ENCODE measurements around the gene CKM. TPM values are rescaled to one million over a fixed set of nuclear protein-coding genes. Genes with fewer than 3 reads are reported as not detected.

The CKM gene
- total and polyA plus RNA-seq, 2 experiments from 2014 or later = 1.0 to 1.3 TPM

GRCh38 chr19:45262570-45262969 is 60.1 kb downstream of the CKM start:
- Histone ChIP-seq H3K4me3 (no peak overlapping the region), H3K79me2 (peaks cover 5% of the 10 kb centered on the region), H3K4me2 (no peak overlapping the region), H3K4me1 (ENCODE audit: insufficient read depth) (no peaks in the 10 kb centered on the region), H4K20me1 (ENCODE audit: insufficient read depth, poor library complexity, severe bottlenecking) (peaks cover 5% of the 10 kb centered on the region), H3K27me3 (no peaks in the 10 kb centered on the region), H3K36me3 (replicated peaks; ENCODE audit: insufficient read depth, low read depth) (no peaks in the 10 kb centered on the region), H3K9me3 (ENCODE audit: low read depth) (no peaks in the 10 kb centered on the region), H3K27ac (no peak overlapping the region), H2AFZ (no peak overlapping the region), H3K9me2 (replicated peaks; ENCODE audit: insufficient read depth) (no peaks in the 10 kb centered on the region)
- DNase-seq (ENCODE audit: low spot score) = no peak
- TF ChIP-seq, protein P1, sequence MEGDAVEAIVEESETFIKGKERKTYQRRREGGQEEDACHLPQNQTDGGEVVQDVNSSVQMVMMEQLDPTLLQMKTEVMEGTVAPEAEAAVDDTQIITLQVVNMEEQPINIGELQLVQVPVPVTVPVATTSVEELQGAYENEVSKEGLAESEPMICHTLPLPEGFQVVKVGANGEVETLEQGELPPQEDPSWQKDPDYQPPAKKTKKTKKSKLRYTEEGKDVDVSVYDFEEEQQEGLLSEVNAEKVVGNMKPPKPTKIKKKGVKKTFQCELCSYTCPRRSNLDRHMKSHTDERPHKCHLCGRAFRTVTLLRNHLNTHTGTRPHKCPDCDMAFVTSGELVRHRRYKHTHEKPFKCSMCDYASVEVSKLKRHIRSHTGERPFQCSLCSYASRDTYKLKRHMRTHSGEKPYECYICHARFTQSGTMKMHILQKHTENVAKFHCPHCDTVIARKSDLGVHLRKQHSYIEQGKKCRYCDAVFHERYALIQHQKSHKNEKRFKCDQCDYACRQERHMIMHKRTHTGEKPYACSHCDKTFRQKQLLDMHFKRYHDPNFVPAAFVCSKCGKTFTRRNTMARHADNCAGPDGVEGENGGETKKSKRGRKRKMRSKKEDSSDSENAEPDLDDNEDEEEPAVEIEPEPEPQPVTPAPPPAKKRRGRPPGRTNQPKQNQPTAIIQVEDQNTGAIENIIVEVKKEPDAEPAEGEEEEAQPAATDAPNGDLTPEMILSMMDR (IDR thresholded peaks at IDR 0.05; ENCODE audit: poor library complexity) = no peak
- TF ChIP-seq EZH2 (IDR thresholded peaks at IDR 0.05; ENCODE audit: borderline replicate concordance) = no peak
- TF ChIP-seq EZH2phosphoT487 (IDR thresholded peaks at IDR 0.05; ENCODE audit: low read depth, severe bottlenecking, unreplicated experiment) = no peak
- WGBS (ENCODE audit: low lambda C conversion rate, missing lambda C conversion rate) = 100% methylated on average over 6 of the region's 6 CpGs

DNA sequence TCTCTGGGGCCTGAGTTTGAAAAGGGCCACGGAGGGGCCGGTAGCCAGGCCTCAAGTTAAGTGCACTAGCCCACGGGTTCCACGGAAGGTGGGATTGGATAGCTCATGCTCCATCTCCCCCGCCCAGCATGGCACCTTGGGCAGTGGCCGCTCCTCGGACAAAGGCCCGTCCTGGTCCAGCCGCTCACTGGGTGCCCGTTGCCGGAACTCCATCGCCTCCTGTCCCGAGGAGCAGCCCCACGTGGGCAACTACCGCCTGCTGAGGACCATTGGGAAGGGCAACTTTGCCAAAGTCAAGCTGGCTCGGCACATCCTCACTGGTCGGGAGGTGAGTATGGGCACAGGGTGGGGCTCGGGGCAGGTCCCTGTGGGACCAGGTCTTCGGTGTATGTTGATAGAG is 63.8 kb downstream of the CKM start:
- Histone ChIP-seq H3K79me2 (peaks cover 36% of the 10 kb centered on the region), H3K9me2 (replicated peaks; ENCODE audit: insufficient read depth) (no peaks in the 10 kb centered on the region), H3K36me3 (replicated peaks; ENCODE audit: insufficient read depth, low read depth) (no peaks in the 10 kb centered on the region), H2AFZ (no peak overlapping the region), H4K20me1 (ENCODE audit: insufficient read depth, poor library complexity, severe bottlenecking) (peaks cover 22% of the 10 kb centered on the region), H3K4me1 (ENCODE audit: insufficient read depth) (no peaks in the 10 kb centered on the region), H3K27me3 (no peaks in the 10 kb centered on the region), H3K4me2 (no peak overlapping the region), H3K4me3 (no peak overlapping the region), H3K9me3 (ENCODE audit: low read depth) (no peaks in the 10 kb centered on the region), H3K27ac (no peak overlapping the region)
- DNase-seq (ENCODE audit: low spot score) = no peak
- WGBS (ENCODE audit: low lambda C conversion rate, missing lambda C conversion rate) = 97% methylated on average over 18 of the region's 19 CpGs
- TF ChIP-seq EZH2 (IDR thresholded peaks at IDR 0.05; ENCODE audit: borderline replicate concordance) = no peak

DNA sequence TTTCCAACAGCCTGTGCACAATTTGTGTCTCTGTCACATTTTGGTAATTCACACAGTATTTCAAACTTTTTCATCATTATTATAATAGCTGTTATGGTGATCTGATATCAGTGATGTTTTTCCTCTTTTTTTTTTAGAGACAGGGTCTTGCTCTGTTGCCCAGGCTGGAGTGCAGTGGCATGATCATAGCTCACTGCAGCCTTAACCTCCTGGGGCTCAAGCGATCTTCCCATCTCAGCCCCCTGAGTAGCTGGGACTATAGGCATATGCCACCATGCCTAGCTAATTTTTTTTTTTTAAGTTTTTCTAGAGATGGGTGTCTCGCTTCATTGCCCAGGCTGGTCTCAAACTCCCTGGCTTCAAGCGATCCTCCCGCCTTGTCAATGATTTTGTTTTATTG is 65.8 kb downstream of the CKM start:
- Histone ChIP-seq H2AFZ (no peak overlapping the region), H4K20me1 (ENCODE audit: insufficient read depth, poor library complexity, severe bottlenecking) (peaks cover 37% of the 10 kb centered on the region), H3K4me2 (no peak overlapping the region), H3K27me3 (no peaks in the 10 kb centered on the region), H3K79me2 (peaks cover 56% of the 10 kb centered on the region), H3K27ac (no peak overlapping the region), H3K4me3 (no peak overlapping the region), H3K4me1 (ENCODE audit: insufficient read depth) (peaks cover 4% of the 10 kb centered on the region), H3K36me3 (replicated peaks; ENCODE audit: insufficient read depth, low read depth) (no peaks in the 10 kb centered on the region), H3K9me2 (replicated peaks; ENCODE audit: insufficient read depth) (no peaks in the 10 kb centered on the region), H3K9me3 (ENCODE audit: low read depth) (no peaks in the 10 kb centered on the region)
- no peak for DNase-seq (ENCODE audit: low spot score)
- WGBS (ENCODE audit: low lambda C conversion rate, missing lambda C conversion rate) = 95% methylated on average over 4 of the region's 4 CpGs
- TF ChIP-seq, protein P1 (IDR thresholded peaks at IDR 0.05; ENCODE audit: poor library complexity) = no peak
- no peak for TF ChIP-seq EZH2 (IDR thresholded peaks at IDR 0.05; ENCODE audit: borderline replicate concordance)
- no peak for TF ChIP-seq EZH2phosphoT487 (IDR thresholded peaks at IDR 0.05; ENCODE audit: low read depth, severe bottlenecking, unreplicated experiment)

Other genes with a start within 250 kb of the CKM start
- 0.52 TPM in 1 of 2 replicates, not detected in the other for gene ZNF296, start 246.4 kb downstream of the CKM start, total RNA-seq
- gene ZNF296, start 246.4 kb downstream of the CKM start, polyA plus RNA-seq = 1.2 TPM in 1 of 2 replicates, not detected in the other
- 48.8 and 50.7 TPM in 2 replicates for gene GEMIN7, start 243.6 kb downstream of the CKM start, total RNA-seq
- 55.3 and 69.0 TPM in 2 replicates for gene GEMIN7, start 243.6 kb downstream of the CKM start, polyA plus RNA-seq
- 28.1 and 30.8 TPM in 2 replicates for gene PPP1R37, start 229.7 kb downstream of the CKM start, total RNA-seq
- gene PPP1R37, start 229.7 kb downstream of the CKM start, polyA plus RNA-seq = 14.0 and 15.2 TPM in 2 replicates
- gene NKPD1, start 161.9 kb downstream of the CKM start, total RNA-seq = 0.08 and 0.27 TPM in 2 replicates
- gene NKPD1, start 161.9 kb downstream of the CKM start, polyA plus RNA-seq = 0.50 and 0.60 TPM in 2 replicates
- gene TRAPPC6A, start 144.6 kb downstream of the CKM start, total RNA-seq = 24.6 and 25.7 TPM in 2 replicates
- 60.1 and 75.8 TPM in 2 replicates for gene TRAPPC6A, start 144.6 kb downstream of the CKM start, polyA plus RNA-seq
- 8.4 and 12.5 TPM in 2 replicates for gene BLOC1S3, start 144.1 kb downstream of the CKM start, total RNA-seq
- 15.6 and 17.1 TPM in 2 replicates for gene BLOC1S3, start 144.1 kb downstream of the CKM start, polyA plus RNA-seq
- 0.08 and 1.3 TPM in 2 replicates for gene EXOC3L2, start 77.5 kb downstream of the CKM start, total RNA-seq
- gene EXOC3L2, start 77.5 kb downstream of the CKM start, polyA plus RNA-seq = 0.13 TPM in 1 of 2 replicates, not detected in the other
- gene MARK4, start 71.6 kb downstream of the CKM start, total RNA-seq = 9.5 and 23.0 TPM in 2 replicates
- 13.5 and 14.8 TPM in 2 replicates for gene MARK4, start 71.6 kb downstream of the CKM start, polyA plus RNA-seq
- gene KLC3, start 17.9 kb upstream of the CKM start, total RNA-seq = 3.3 and 5.5 TPM in 2 replicates
- 2.7 and 7.6 TPM in 2 replicates for gene KLC3, start 17.9 kb upstream of the CKM start, polyA plus RNA-seq
- gene ERCC2, start 47.7 kb upstream of the CKM start, total RNA-seq = 10.1 and 13.9 TPM in 2 replicates
- gene ERCC2, start 47.7 kb upstream of the CKM start, polyA plus RNA-seq = 7.1 and 7.3 TPM in 2 replicates
- gene PPP1R13L, start 82.2 kb upstream of the CKM start, total RNA-seq = 7.9 and 8.7 TPM in 2 replicates
- 14.8 and 22.9 TPM in 2 replicates for gene PPP1R13L, start 82.2 kb upstream of the CKM start, polyA plus RNA-seq
- gene POLR1G, start 83.8 kb upstream of the CKM start, total RNA-seq = 2.7 and 3.3 TPM in 2 replicates
- gene POLR1G, start 83.8 kb upstream of the CKM start, polyA plus RNA-seq = 2.4 and 2.5 TPM in 2 replicates
- gene ERCC1, start 101.0 kb upstream of the CKM start, total RNA-seq = 42.5 and 51.0 TPM in 2 replicates
- gene ERCC1, start 101.0 kb upstream of the CKM start, polyA plus RNA-seq = 66.7 and 72.8 TPM in 2 replicates
- 37.9 and 73.1 TPM in 2 replicates for gene FOSB, start 145.1 kb upstream of the CKM start, total RNA-seq
- gene FOSB, start 145.1 kb upstream of the CKM start, polyA plus RNA-seq = 114 and 168 TPM in 2 replicates
- 3.4 and 7.8 TPM in 2 replicates for gene RTN2, start 174.2 kb upstream of the CKM start, total RNA-seq
- gene RTN2, start 174.2 kb upstream of the CKM start, polyA plus RNA-seq = 12.2 and 14.8 TPM in 2 replicates
- gene PPM1N, start 175.6 kb upstream of the CKM start, total RNA-seq = 0.40 and 1.9 TPM in 2 replicates
- gene PPM1N, start 175.6 kb upstream of the CKM start, polyA plus RNA-seq = 0.59 and 1.4 TPM in 2 replicates
- 57.3 and 68.9 TPM in 2 replicates for gene VASP, start 184.6 kb upstream of the CKM start, total RNA-seq
- gene VASP, start 184.6 kb upstream of the CKM start, polyA plus RNA-seq = 86.0 and 92.6 TPM in 2 replicates

Data from hepatocyte (in vitro differentiated cells).